H9 (cell line): ENCODE measurements around the gene HSPA1L. TPM values are rescaled to one million over a fixed set of nuclear protein-coding genes. Genes with fewer than 3 reads are reported as not detected.

Experiments used
- DNase-seq: peaks from one replicate; pipeline ENCODE4 v3.0.0-alpha.2; 2017
- H2AFZ ChIP-seq: one replicate; pipeline ENCODE4 v1.6.1; 2013; ENCODE audit warnings: mild to moderate bottlenecking, low read length, control low read depth, moderate library complexity
- H2AK5ac ChIP-seq: 2 replicates; pipeline ENCODE4 v1.6.1; 2013; ENCODE audit warnings: low read length, control low read depth, mixed read lengths; ENCODE audit not compliant: insufficient read length
- H2BK120ac ChIP-seq: one replicate; pipeline ENCODE4 v1.6.1; 2013; ENCODE audit warnings: low read depth, mild to moderate bottlenecking, low read length, control low read depth, inconsistent platforms; ENCODE audit not compliant: poor library complexity, severe bottlenecking
- H2BK12ac ChIP-seq: 2 replicates; pipeline ENCODE4 v1.6.1; 2013; ENCODE audit warnings: low read length, control low read depth, mixed read lengths, low read depth; ENCODE audit not compliant: insufficient read length
- H2BK15ac ChIP-seq: 2 replicates; pipeline ENCODE4 v1.6.1; 2013; ENCODE audit warnings: low read depth, low read length, control low read depth
- H2BK20ac ChIP-seq: one replicate; pipeline ENCODE4 v1.6.1; 2013; ENCODE audit warnings: low read depth, mild to moderate bottlenecking, low read length, control low read depth, inconsistent platforms; ENCODE audit not compliant: poor library complexity, severe bottlenecking
- H2BK5ac ChIP-seq: 2 replicates; pipeline ENCODE4 v1.6.1; 2013; ENCODE audit warnings: low read length, control low read depth, mixed read lengths; ENCODE audit not compliant: insufficient read length
- H3K14ac ChIP-seq: 2 replicates; pipeline ENCODE4 v1.6.1; 2013; ENCODE audit warnings: low read length, control low read depth; ENCODE audit not compliant: insufficient read depth
- H3K18ac ChIP-seq: 2 replicates; pipeline ENCODE4 v1.6.1; 2013; ENCODE audit warnings: low read depth, mild to moderate bottlenecking, mixed read lengths, low read length, control low read depth; ENCODE audit not compliant: insufficient read length
- H3K23ac ChIP-seq: 2 replicates; pipeline ENCODE4 v1.6.1; 2013; ENCODE audit warnings: low read length, control low read depth, mixed read lengths, low read depth; ENCODE audit not compliant: insufficient read length
- H3K23me2 ChIP-seq: 2 replicates; pipeline ENCODE4 v1.6.1; 2013; ENCODE audit warnings: low read depth, mild to moderate bottlenecking, mixed read lengths, low read length, control low read depth; ENCODE audit not compliant: insufficient read length, poor library complexity, severe bottlenecking
- H3K27ac ChIP-seq: 2 replicates; pipeline ENCODE4 v1.5.1; 2013; ENCODE audit warnings: low read length, control low read depth, mixed read lengths, low read depth; ENCODE audit not compliant: insufficient read length
- H3K27me3 ChIP-seq: 2 replicates; pipeline ENCODE4 v1.6.1; 2013; ENCODE audit warnings: low read length, control low read depth, inconsistent platforms; ENCODE audit not compliant: insufficient read depth
- H3K4ac ChIP-seq: 2 replicates; pipeline ENCODE4 v1.6.1; 2013; ENCODE audit warnings: low read depth, mild to moderate bottlenecking, control low read depth, inconsistent platforms, low read length, moderate library complexity
- H3K4me1 ChIP-seq: 2 replicates; pipeline ENCODE4 v1.6.1; 2013; ENCODE audit warnings: low read length, control low read depth, inconsistent platforms; ENCODE audit not compliant: insufficient read depth
- H3K4me2 ChIP-seq: 2 replicates; pipeline ENCODE4 v1.6.1; 2013; ENCODE audit warnings: low read length, control low read depth, mixed read lengths; ENCODE audit not compliant: insufficient read length, insufficient read depth
- H3K56ac ChIP-seq: 2 replicates; pipeline ENCODE4 v1.6.1; 2013; ENCODE audit warnings: low read depth, mild to moderate bottlenecking, mixed read lengths, low read length, control low read depth; ENCODE audit not compliant: insufficient read length
- H3K79me1 ChIP-seq: 2 replicates; pipeline ENCODE4 v1.6.1; 2013; ENCODE audit warnings: low read depth, mild to moderate bottlenecking, moderate library complexity, low read length, control low read depth, inconsistent platforms; ENCODE audit not compliant: insufficient read depth, poor library complexity, severe bottlenecking
- H3K79me2 ChIP-seq: 2 replicates; pipeline ENCODE4 v1.6.1; 2013; ENCODE audit warnings: low read length, control low read depth, inconsistent platforms; ENCODE audit not compliant: insufficient read depth
- H3K9ac ChIP-seq: 2 replicates; pipeline ENCODE4 v1.6.1; 2013; ENCODE audit warnings: low read length, control low read depth, mixed read lengths; ENCODE audit not compliant: insufficient read length; ENCODE audit errors: extremely low read depth
- H3K9me3 ChIP-seq: one replicate; pipeline ENCODE4 v1.6.1; 2013; ENCODE audit warnings: low read depth, low read length, inconsistent platforms; ENCODE audit not compliant: control insufficient read depth
- H3T11ph ChIP-seq: one replicate; pipeline ENCODE4 v1.6.1; 2013; ENCODE audit warnings: mild to moderate bottlenecking, low read length, control low read depth, inconsistent platforms
- H4K20me1 ChIP-seq: one replicate; pipeline ENCODE4 v1.6.1; 2013; ENCODE audit not compliant: control insufficient read depth, insufficient read length, insufficient read depth
- H4K5ac ChIP-seq: 2 replicates; pipeline ENCODE4 v1.6.1; 2013; ENCODE audit warnings: low read depth, mild to moderate bottlenecking, mixed read lengths, low read length, control low read depth; ENCODE audit not compliant: insufficient read length
- H4K8ac ChIP-seq: replicated peaks from 2 replicates; pipeline ENCODE4 v1.6.1; 2013; ENCODE audit warnings: low read length, control low read depth, mixed read lengths, low read depth; ENCODE audit not compliant: insufficient read length
- H4K91ac ChIP-seq: 2 replicates; pipeline ENCODE4 v1.6.1; 2013; ENCODE audit warnings: low read depth, mild to moderate bottlenecking, moderate library complexity, mixed read lengths, low read length, control low read depth; ENCODE audit not compliant: insufficient read length
- H3K27ac Mint-ChIP-seq, 3 experiments: 2 replicates in 2 of 3; 3 replicates in 1 of 3; pipeline ENCODE4 v1.8.0; 2020 to 2021; ENCODE audit warnings: mixed read lengths in 3 of 3, mild to moderate bottlenecking in 1 of 3, moderate library complexity in 1 of 3
- H3K27me3 Mint-ChIP-seq: 2 replicates; pipeline ENCODE4 v1.8.0; 2021; ENCODE audit warnings: low read depth, mild to moderate bottlenecking, moderate library complexity, mixed read lengths
- H3K36me3 Mint-ChIP-seq, 3 experiments: 2 replicates in 2 of 3; 3 replicates in 1 of 3; pipeline ENCODE4 v1.8.0; 2020 to 2021; ENCODE audit warnings: low read depth in 3 of 3, mixed read lengths in 3 of 3; ENCODE audit not compliant: insufficient read depth in 1 of 3
- H3K4me1 Mint-ChIP-seq, 2 experiments: 2 replicates each; pipeline ENCODE4 v1.8.0; 2020; ENCODE audit warnings: mixed read lengths in 2 of 2
- H3K4me3 Mint-ChIP-seq, 2 experiments: 2 replicates in 1 of 2; 3 replicates in 1 of 2; pipeline ENCODE4 v1.8.0; 2020 to 2021; ENCODE audit warnings: mild to moderate bottlenecking in 2 of 2, mixed read lengths in 2 of 2, moderate library complexity in 1 of 2
- H3K9me3 Mint-ChIP-seq, 2 experiments: 2 replicates in 1 of 2; 3 replicates in 1 of 2; pipeline ENCODE4 v1.8.0; 2020; ENCODE audit warnings: mild to moderate bottlenecking in 2 of 2, mixed read lengths in 2 of 2, moderate library complexity in 1 of 2
- WGBS: extraction: QIAGEN DNeasy Blood & Tissue Kit; methylation state at CpG from one replicate; pipeline ENCODE4 v1.1.7; 2013; ENCODE audit warnings: missing lambda C conversion rate, low lambda C conversion rate, mixed read lengths; ENCODE audit not compliant: insufficient read length; ENCODE audit errors: extremely low coverage; 5-methylcytosine and 5-hydroxymethylcytosine counted together
- total RNA-seq: library from RNA; stranded (reverse); gene quantifications from 2 replicates; pipeline ENCODE4 v1.2.1, GENCODE V29; 2021
- TF ChIP-seq, protein P1 (sequence below): fragments of 200-600 bp; sonication (generic); conservative IDR thresholded peaks from 3 replicates; pipeline ENCODE4 v1.8.0; 2021; ENCODE audit warnings: antibody characterized with exemption, mild to moderate bottlenecking

The HSPA1L gene
- total RNA-seq, 1 experiment from 2014 or later = 2.5 TPM

DNA sequence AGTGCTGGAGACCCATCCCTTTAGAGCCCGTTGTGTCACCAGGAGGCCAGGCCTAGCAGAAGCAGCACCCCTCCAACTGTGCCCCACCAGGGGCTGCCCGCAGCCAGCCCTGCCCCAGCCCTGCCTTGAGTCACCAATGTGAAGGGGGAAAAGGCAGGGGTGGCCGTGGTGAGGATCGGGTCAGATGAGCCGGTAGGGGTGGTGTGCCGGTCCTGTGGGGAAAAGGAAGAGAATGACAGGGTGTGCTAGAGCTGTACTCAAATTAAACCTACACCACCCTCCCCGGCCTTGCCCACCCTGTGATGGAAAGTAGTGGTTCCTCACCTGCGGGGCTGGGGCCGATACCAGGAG, 49.5 kb downstream of the HSPA1L start:
- Histone ChIP-seq H3K4ac (no peak overlapping the region), H3K79me2 (no peaks in the 10 kb centered on the region), H3K56ac (no peak overlapping the region), H2BK5ac (no peak overlapping the region), H4K91ac (no peak overlapping the region), H3K14ac (no peak overlapping the region), H3K27ac (no peak overlapping the region), H3K9me3 (no peaks in the 10 kb centered on the region), H2BK15ac (no peak overlapping the region), H3K23ac (no peak overlapping the region), H4K20me1 (no peaks in the 10 kb centered on the region), H3K4me2 (no peak overlapping the region), H3K27me3 (no peaks in the 10 kb centered on the region), H2BK20ac (no peak overlapping the region), H3K4me1 (no peaks in the 10 kb centered on the region), H4K5ac (no peak overlapping the region), H3K9ac (no peak overlapping the region), H3K79me1 (no peaks in the 10 kb centered on the region), H2AFZ (no peak overlapping the region), H2BK120ac (no peak overlapping the region), H4K8ac (no peak overlapping the region), H2BK12ac (no peak overlapping the region), H3T11ph (no peak overlapping the region), H2AK5ac (no peak overlapping the region), H3K18ac (no peak overlapping the region), H3K23me2 (no peaks in the 10 kb centered on the region)
- Mint-ChIP-seq H3K4me3 (no peak overlapping the region), H3K9me3 (no peaks in the 10 kb centered on the region; a peak in 1 of 5 replicates), H3K27me3 (no peaks in the 10 kb centered on the region; the same call in 1 of the 2 replicates), H3K4me1 (peaks cover 25 to 27% of the 10 kb centered on the region in 2 experiments), H3K36me3 (peaks cover 8 to 26% (median 16%) of the 10 kb centered on the region in 3 experiments), H3K27ac (peak overlapping the region in 1 of 3 experiments; percentile 69; a peak in 4 of 7 replicates)
- WGBS = no CpG with 5 or more reads among the region's 9 CpGs
- DNase-seq = no peak
- TF ChIP-seq, protein P1, sequence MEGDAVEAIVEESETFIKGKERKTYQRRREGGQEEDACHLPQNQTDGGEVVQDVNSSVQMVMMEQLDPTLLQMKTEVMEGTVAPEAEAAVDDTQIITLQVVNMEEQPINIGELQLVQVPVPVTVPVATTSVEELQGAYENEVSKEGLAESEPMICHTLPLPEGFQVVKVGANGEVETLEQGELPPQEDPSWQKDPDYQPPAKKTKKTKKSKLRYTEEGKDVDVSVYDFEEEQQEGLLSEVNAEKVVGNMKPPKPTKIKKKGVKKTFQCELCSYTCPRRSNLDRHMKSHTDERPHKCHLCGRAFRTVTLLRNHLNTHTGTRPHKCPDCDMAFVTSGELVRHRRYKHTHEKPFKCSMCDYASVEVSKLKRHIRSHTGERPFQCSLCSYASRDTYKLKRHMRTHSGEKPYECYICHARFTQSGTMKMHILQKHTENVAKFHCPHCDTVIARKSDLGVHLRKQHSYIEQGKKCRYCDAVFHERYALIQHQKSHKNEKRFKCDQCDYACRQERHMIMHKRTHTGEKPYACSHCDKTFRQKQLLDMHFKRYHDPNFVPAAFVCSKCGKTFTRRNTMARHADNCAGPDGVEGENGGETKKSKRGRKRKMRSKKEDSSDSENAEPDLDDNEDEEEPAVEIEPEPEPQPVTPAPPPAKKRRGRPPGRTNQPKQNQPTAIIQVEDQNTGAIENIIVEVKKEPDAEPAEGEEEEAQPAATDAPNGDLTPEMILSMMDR = no peak
